ENCODE data around the gene TNS1. TPM values are rescaled to one million over a fixed set of nuclear protein-coding genes. Genes with fewer than 3 reads are reported as not detected.

The TNS1 gene
- total and polyA plus RNA-seq, 2 donors from 2014 or later: 44.8 to 471 TPM

DNA sequence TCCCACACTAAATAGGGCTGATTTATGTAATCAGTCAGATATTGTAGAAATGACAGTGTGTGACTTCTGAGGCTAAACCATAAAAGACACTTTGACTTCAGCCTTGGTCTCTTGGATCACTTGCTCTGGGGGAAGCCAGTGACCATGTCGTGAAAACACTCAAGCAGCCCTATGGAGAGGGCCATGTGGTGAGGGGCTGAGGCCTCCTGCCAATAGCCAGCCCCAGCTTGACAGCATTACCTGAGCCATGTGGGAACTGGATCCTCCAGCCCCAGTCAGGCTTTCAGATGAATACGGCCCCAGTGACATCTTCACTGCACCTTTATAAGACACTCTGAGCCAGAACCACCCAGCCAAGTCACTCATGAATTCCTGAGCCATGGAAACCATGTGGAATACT is 20.8 kb downstream of the TNS1 start:
- intact Hi-C loops (cut with DNase I): no loop called here
- H3K9me3 ChIP-seq (ENCODE audit: control insufficient read depth in 2 of 3, insufficient read depth in 1 of 3, low read length in 3 of 3): no peaks in the 10 kb centered on the region
- no peak overlapping the region for H3K9ac ChIP-seq (ENCODE audit: low read length in 3 of 3)
- peaks cover 4 to 28% (median 23%) of the 10 kb centered on the region in 3 donors for H3K4me1 ChIP-seq (ENCODE audit: control insufficient read depth in 2 of 3, insufficient read depth in 2 of 3, low read depth in 1 of 3, low read length in 3 of 3)
- no peak overlapping the region for H3K27ac ChIP-seq (ENCODE audit: low read depth in 2 of 2, low read length in 2 of 2)
- FAIRE-seq (no peak), DNase-seq (no peak)
- H3K36me3 ChIP-seq (ENCODE audit: control insufficient read depth in 2 of 3, insufficient read depth in 3 of 3, low read length in 3 of 3): no peaks in the 10 kb centered on the region
- H3K4me3 ChIP-seq (ENCODE audit: low read length in 3 of 3): no peak overlapping the region
- H3K27me3 ChIP-seq (ENCODE audit: control insufficient read depth, insufficient read depth, low read length): no peaks in the 10 kb centered on the region
- TF ChIP-seq, protein P1, sequence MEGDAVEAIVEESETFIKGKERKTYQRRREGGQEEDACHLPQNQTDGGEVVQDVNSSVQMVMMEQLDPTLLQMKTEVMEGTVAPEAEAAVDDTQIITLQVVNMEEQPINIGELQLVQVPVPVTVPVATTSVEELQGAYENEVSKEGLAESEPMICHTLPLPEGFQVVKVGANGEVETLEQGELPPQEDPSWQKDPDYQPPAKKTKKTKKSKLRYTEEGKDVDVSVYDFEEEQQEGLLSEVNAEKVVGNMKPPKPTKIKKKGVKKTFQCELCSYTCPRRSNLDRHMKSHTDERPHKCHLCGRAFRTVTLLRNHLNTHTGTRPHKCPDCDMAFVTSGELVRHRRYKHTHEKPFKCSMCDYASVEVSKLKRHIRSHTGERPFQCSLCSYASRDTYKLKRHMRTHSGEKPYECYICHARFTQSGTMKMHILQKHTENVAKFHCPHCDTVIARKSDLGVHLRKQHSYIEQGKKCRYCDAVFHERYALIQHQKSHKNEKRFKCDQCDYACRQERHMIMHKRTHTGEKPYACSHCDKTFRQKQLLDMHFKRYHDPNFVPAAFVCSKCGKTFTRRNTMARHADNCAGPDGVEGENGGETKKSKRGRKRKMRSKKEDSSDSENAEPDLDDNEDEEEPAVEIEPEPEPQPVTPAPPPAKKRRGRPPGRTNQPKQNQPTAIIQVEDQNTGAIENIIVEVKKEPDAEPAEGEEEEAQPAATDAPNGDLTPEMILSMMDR (IDR thresholded peaks at IDR 0.05; ENCODE audit: borderline replicate concordance, extremely low read depth, insufficient read depth): no peak

DNA sequence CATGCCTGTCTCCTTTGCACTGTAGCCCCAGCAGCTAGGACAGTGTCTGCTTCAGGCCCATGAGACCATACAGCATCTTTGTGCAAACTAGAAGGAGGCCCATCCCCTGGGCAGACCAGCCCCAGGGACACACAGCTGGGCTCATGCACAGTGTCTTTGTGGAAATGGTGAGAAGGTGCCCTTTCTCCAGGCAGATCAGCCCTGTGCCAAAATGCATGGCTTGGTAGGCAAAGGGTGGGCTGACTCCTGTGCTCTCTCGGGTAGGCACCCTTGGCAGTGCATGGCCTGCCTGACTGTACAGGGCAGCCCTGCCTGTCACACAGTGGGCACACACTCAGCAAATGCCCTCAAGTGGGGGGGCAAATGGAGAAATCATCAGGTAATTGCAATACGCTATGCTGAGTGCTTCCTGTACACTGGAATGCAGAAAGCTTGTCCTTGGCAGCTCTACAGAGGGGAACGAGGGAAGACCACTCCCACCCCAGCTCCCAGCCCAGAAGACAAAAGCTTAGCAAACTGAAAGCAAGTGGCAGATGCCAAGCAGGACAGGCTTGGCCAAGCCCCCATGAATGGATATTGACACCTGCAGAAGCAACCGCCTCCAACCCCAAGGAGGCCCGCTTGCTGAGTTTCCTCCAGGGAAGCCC is 21.6 kb downstream of the TNS1 start:
- Histone ChIP-seq H3K9ac (ENCODE audit: low read length in 3 of 3) (peak overlapping the region in 1 of 3 donors; percentile 27), H3K36me3 (ENCODE audit: control insufficient read depth in 2 of 3, insufficient read depth in 3 of 3, low read length in 3 of 3) (no peaks in the 10 kb centered on the region), H3K27ac (ENCODE audit: low read depth in 2 of 2, low read length in 2 of 2) (no peak overlapping the region), H3K4me3 (ENCODE audit: low read length in 3 of 3) (no peak overlapping the region), H3K9me3 (ENCODE audit: control insufficient read depth in 2 of 3, insufficient read depth in 1 of 3, low read length in 3 of 3) (no peaks in the 10 kb centered on the region), H3K4me1 (ENCODE audit: control insufficient read depth in 2 of 3, insufficient read depth in 2 of 3, low read depth in 1 of 3, low read length in 3 of 3) (peaks cover 4 to 31% (median 23%) of the 10 kb centered on the region in 3 donors), H3K27me3 (ENCODE audit: control insufficient read depth, insufficient read depth, low read length) (no peaks in the 10 kb centered on the region)
- FAIRE-seq (no peak), DNase-seq (peak in 3 of 5 donors; percentile 26 to 71 (median 46))
- TF ChIP-seq, protein P1 (IDR thresholded peaks at IDR 0.05; ENCODE audit: borderline replicate concordance, extremely low read depth, insufficient read depth): no peak
- intact Hi-C loops (cut with DNase I): no loop called here

DNA sequence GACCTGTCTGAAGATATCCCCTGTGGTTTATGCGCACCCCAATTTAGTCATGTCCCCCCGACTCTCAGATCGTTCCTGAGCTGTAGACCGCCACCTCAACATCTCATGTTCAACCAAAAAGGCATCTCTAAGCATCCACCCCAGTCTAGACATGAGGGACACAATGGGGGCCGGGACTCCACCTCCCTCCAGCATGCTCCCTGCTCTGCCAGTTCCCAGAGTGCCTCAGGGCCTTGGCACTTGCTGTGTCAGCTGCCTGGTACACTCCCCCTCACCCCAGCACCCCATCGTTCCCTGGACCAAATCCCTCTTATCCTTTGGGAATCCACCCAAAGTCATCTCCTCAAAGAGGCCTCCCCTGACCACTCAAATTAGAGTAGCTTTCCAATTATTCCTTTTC is 22.2 kb downstream of the TNS1 start:
- FAIRE-seq (no peak), DNase-seq (no peak)
- no peaks in the 10 kb centered on the region for H3K36me3 ChIP-seq (ENCODE audit: control insufficient read depth in 2 of 3, insufficient read depth in 3 of 3, low read length in 3 of 3)
- H3K4me3 ChIP-seq (ENCODE audit: low read length in 3 of 3): no peak overlapping the region
- TF ChIP-seq, protein P1 (IDR thresholded peaks at IDR 0.05; ENCODE audit: borderline replicate concordance, extremely low read depth, insufficient read depth): no peak
- no peaks in the 10 kb centered on the region for H3K27me3 ChIP-seq (ENCODE audit: control insufficient read depth, insufficient read depth, low read length)
- intact Hi-C loops (cut with DNase I): no loop called here
- no peak overlapping the region for H3K27ac ChIP-seq (ENCODE audit: low read depth in 2 of 2, low read length in 2 of 2)
- H3K9me3 ChIP-seq (ENCODE audit: control insufficient read depth in 2 of 3, insufficient read depth in 1 of 3, low read length in 3 of 3): no peaks in the 10 kb centered on the region
- peaks cover 4 to 35% (median 23%) of the 10 kb centered on the region in 3 donors for H3K4me1 ChIP-seq (ENCODE audit: control insufficient read depth in 2 of 3, insufficient read depth in 2 of 3, low read depth in 1 of 3, low read length in 3 of 3)
- H3K9ac ChIP-seq (ENCODE audit: low read length in 3 of 3): peak overlapping the region in 1 of 3 donors; percentile 27
